ENCODE data around the gene PLEKHH1.

The PLEKHH1 gene

GRCh38 chr14:67567654-67568053 is 34.6 kb downstream of the PLEKHH1 start:
- DNase-seq (ENCODE audit: low spot score), result no peak

GRCh38 chr14:67569011-67569650 is 36.0 kb downstream of the PLEKHH1 start:
- DNase-seq (ENCODE audit: low spot score), result no peak

- no peak for DNase-seq (ENCODE audit: low spot score)
Measured at GRCh38 chr14:67569651-67570290, 36.7 kb downstream of the PLEKHH1 start.

- DNase-seq (ENCODE audit: low spot score), result no peak
Measured at GRCh38 chr14:67570453-67570852, 37.4 kb downstream of the PLEKHH1 start.

- DNase-seq (ENCODE audit: low spot score), result peak; percentile 81
Measured at GRCh38 chr14:67571275-67571990, 38.3 kb downstream of the PLEKHH1 start.

- no peak for DNase-seq (ENCODE audit: low spot score)
Measured at GRCh38 chr14:67571991-67572323, 38.9 kb downstream of the PLEKHH1 start.

- DNase-seq (ENCODE audit: low spot score), result no peak
Measured at GRCh38 chr14:67572608-67573007, 39.5 kb downstream of the PLEKHH1 start.

GRCh38 chr14:67573228-67574010 is 40.3 kb downstream of the PLEKHH1 start:
- no peak for DNase-seq (ENCODE audit: low spot score)

GRCh38 chr14:67574156-67574555 is 41.1 kb downstream of the PLEKHH1 start:
- no peak for DNase-seq (ENCODE audit: low spot score)

- DNase-seq (ENCODE audit: low spot score), result no peak
Measured at GRCh38 chr14:67574806-67575205, 41.7 kb downstream of the PLEKHH1 start.

GRCh38 chr14:67575684-67576083 is 42.6 kb downstream of the PLEKHH1 start:
- no peak for DNase-seq (ENCODE audit: low spot score)

GRCh38 chr14:67576216-67576955 is 43.3 kb downstream of the PLEKHH1 start:
- no peak for DNase-seq (ENCODE audit: low spot score)

- no peak for DNase-seq (ENCODE audit: low spot score)
Measured at GRCh38 chr14:67577181-67577808, 44.2 kb downstream of the PLEKHH1 start.

GRCh38 chr14:67577909-67578749 is 45.0 kb downstream of the PLEKHH1 start:
- DNase-seq (ENCODE audit: low spot score), result no peak

- DNase-seq (ENCODE audit: low spot score), result no peak
Measured at GRCh38 chr14:67579040-67579439, 46.0 kb downstream of the PLEKHH1 start.

GRCh38 chr14:67579636-67580035 is 46.5 kb downstream of the PLEKHH1 start:
- no peak for DNase-seq (ENCODE audit: low spot score)

GRCh38 chr14:67580336-67581171 is 47.5 kb downstream of the PLEKHH1 start:
- no peak for DNase-seq (ENCODE audit: low spot score)

- DNase-seq (ENCODE audit: low spot score), result no peak
Measured at GRCh38 chr14:67581643-67582042, 48.6 kb downstream of the PLEKHH1 start.

GRCh38 chr14:67582061-67582460 is 49.0 kb downstream of the PLEKHH1 start:
- DNase-seq (ENCODE audit: low spot score), result no peak
